IMR-90 (cell line): Measurements from ENCODE around the gene THBS4. TPM values are rescaled to one million over a fixed set of nuclear protein-coding genes. Genes with fewer than 3 reads are reported as not detected.

Experiments used
- ATAC-seq: fragments of 200-7000 bp; cut with Tn5 transposase; 2 replicates; pipeline ENCODE4 v1.9.1; 2020; ENCODE audit warnings: low read depth, mild to moderate bottlenecking, moderate library complexity
- BruUV-seq: library from RNA; stranded (reverse); fragments of 400-500 nt; replicated peaks from 2 replicates; lab custom pipeline; 2021; lab: Mats Ljungman, UMichigan
- CTCF ChIA-PET: fragments of 300-600 bp; formaldehyde crosslinking; extraction: SDS; loops from one replicate; lab custom pipeline; 2021; ENCODE audit warnings: antibody characterized with exemption; lab: Yijun Ruan, JAX
- POLR2A ChIA-PET: fragments of 300-600 bp; sonication (Branson Sonifier 250); formaldehyde crosslinking; loops from one replicate; lab custom pipeline; 2022; ENCODE audit warnings: antibody characterized with exemption; ENCODE audit not compliant: unreplicated experiment; lab: Charles Lee
- DNase-seq: peaks from one replicate; pipeline ENCODE4 v3.0.0; 2013
- H2AFZ ChIP-seq: replicated peaks from 2 replicates; pipeline ENCODE3; 2013; ENCODE audit warnings: low read length, mild to moderate bottlenecking; ENCODE audit not compliant: poor library complexity
- H2AK5ac ChIP-seq: 2 replicates; pipeline ENCODE4 v1.6.1; 2013; ENCODE audit warnings: low read depth, low read length, inconsistent platforms
- H2AK9ac ChIP-seq: replicated peaks from 2 replicates; pipeline ENCODE3; 2013; ENCODE audit warnings: mild to moderate bottlenecking, low read depth, low read length, moderate library complexity; ENCODE audit not compliant: poor library complexity
- H2BK120ac ChIP-seq: 2 replicates; pipeline ENCODE4 v1.6.1; 2013; ENCODE audit warnings: low read depth, low read length, inconsistent platforms
- H2BK15ac ChIP-seq: 3 replicates; pipeline ENCODE4 v1.6.1; 2013; ENCODE audit warnings: low read depth, low read length, inconsistent platforms
- H2BK20ac ChIP-seq: 2 replicates; pipeline ENCODE4 v1.6.1; 2013; ENCODE audit warnings: low read depth, mild to moderate bottlenecking, inconsistent platforms, low read length, moderate library complexity
- H2BK5ac ChIP-seq: 2 replicates; pipeline ENCODE4 v1.6.1; 2013; ENCODE audit warnings: mild to moderate bottlenecking, low read depth, low read length, inconsistent platforms; ENCODE audit not compliant: poor library complexity, severe bottlenecking
- H3K14ac ChIP-seq: replicated peaks from 2 replicates; pipeline ENCODE4 v1.6.1; 2013; ENCODE audit warnings: low read depth, low read length, inconsistent platforms
- H3K18ac ChIP-seq: 2 replicates; pipeline ENCODE4 v1.6.1; 2013; ENCODE audit warnings: low read depth, low read length, control low read depth
- H3K23ac ChIP-seq: 2 replicates; pipeline ENCODE4 v1.6.1; 2013; ENCODE audit warnings: low read depth, low read length, inconsistent platforms
- H3K27ac ChIP-seq: 2 replicates; pipeline ENCODE4 v1.5.1; 2013; ENCODE audit warnings: mild to moderate bottlenecking, control low read depth, low read length; ENCODE audit not compliant: insufficient read depth
- H3K27me3 ChIP-seq: 2 replicates; pipeline ENCODE4 v1.6.1; 2013; ENCODE audit warnings: low read length; ENCODE audit not compliant: control insufficient read depth, insufficient read depth
- H3K36me3 ChIP-seq: 2 replicates; pipeline ENCODE4 v1.6.1; 2013; ENCODE audit warnings: low read length, mixed read lengths; ENCODE audit not compliant: control insufficient read depth, insufficient read depth
- H3K4ac ChIP-seq: 2 replicates; pipeline ENCODE4 v1.6.1; 2013; ENCODE audit warnings: low read depth, low read length, inconsistent platforms
- H3K4me1 ChIP-seq: 2 replicates; pipeline ENCODE4 v1.6.1; 2013; ENCODE audit warnings: low read length, mixed read lengths; ENCODE audit not compliant: control insufficient read depth, insufficient read depth
- H3K4me2 ChIP-seq: 2 replicates; pipeline ENCODE4 v1.6.1; 2013; ENCODE audit warnings: low read depth, mild to moderate bottlenecking, control low read depth, low read length, moderate library complexity
- H3K4me3 ChIP-seq: 2 replicates; pipeline ENCODE4 v1.5.1; 2013; ENCODE audit warnings: low read depth, mild to moderate bottlenecking, control low read depth, low read length, moderate library complexity; ENCODE audit not compliant: insufficient read depth
- H3K56ac ChIP-seq: 2 replicates; pipeline ENCODE4 v1.6.1; 2013; ENCODE audit warnings: low read length, inconsistent platforms; ENCODE audit not compliant: insufficient read depth; ENCODE audit errors: extremely low read depth
- H3K79me1 ChIP-seq, 2 experiments: 2 replicates each; pipeline ENCODE4 v1.6.1; 2013; ENCODE audit warnings: low read length in 2 of 2, inconsistent platforms in 1 of 2, low read depth in 1 of 2
- H3K9ac ChIP-seq: 2 replicates; pipeline ENCODE4 v1.6.1; 2013; ENCODE audit warnings: low read depth, low read length, control low read depth
- H3K9me1 ChIP-seq: 2 replicates; pipeline ENCODE4 v1.6.1; 2013; ENCODE audit warnings: low read length, inconsistent platforms; ENCODE audit not compliant: insufficient read depth
- H3K9me3 ChIP-seq: 2 replicates; pipeline ENCODE4 v1.6.1; 2013; ENCODE audit warnings: low read length; ENCODE audit not compliant: control insufficient read depth, insufficient read depth
- H4K20me1 ChIP-seq: 2 replicates; pipeline ENCODE4 v1.6.1; 2013; ENCODE audit warnings: low read length, inconsistent platforms; ENCODE audit not compliant: insufficient read depth
- H4K5ac ChIP-seq: 2 replicates; pipeline ENCODE4 v1.6.1; 2013; ENCODE audit warnings: mild to moderate bottlenecking, low read depth, low read length, control low read depth
- H4K8ac ChIP-seq, 2 experiments: 2 replicates each; pipeline ENCODE4 v1.6.1; 2013; ENCODE audit warnings: low read depth in 2 of 2, low read length in 2 of 2, control low read depth in 1 of 2, inconsistent platforms in 1 of 2
- H4K91ac ChIP-seq: 2 replicates; pipeline ENCODE4 v1.6.1; 2013; ENCODE audit warnings: low read depth, low read length, inconsistent platforms; ENCODE audit not compliant: insufficient read depth
- ELK1 ChIP-seq: fragments of 150-350 bp; IDR thresholded peaks from 2 replicates; pipeline ENCODE4 v1.6.1; 2016; ENCODE audit warnings: low read depth, mild to moderate bottlenecking, low read length, moderate library complexity, borderline replicate concordance
- FOS ChIP-seq: fragments of 150-350 bp; IDR thresholded peaks from 2 replicates; pipeline ENCODE4 v1.6.1; 2016; ENCODE audit warnings: low read depth, low read length
- MAZ ChIP-seq: IDR thresholded peaks from 2 replicates; pipeline ENCODE4 v1.6.1; 2012; ENCODE audit warnings: low read depth, mild to moderate bottlenecking, low read length, improper control_type of control experiment, moderate library complexity, borderline replicate concordance
- MXI1 ChIP-seq: IDR thresholded peaks from 2 replicates; pipeline ENCODE4 v1.6.1; 2012; ENCODE audit warnings: low read depth, mild to moderate bottlenecking, low read length, moderate library complexity, borderline replicate concordance
- NFE2L2 ChIP-seq: fragments of 150-350 bp; IDR thresholded peaks from 2 replicates; pipeline ENCODE4 v1.6.1; 2016; ENCODE audit warnings: low read depth, mild to moderate bottlenecking, low read length
- RAD21 ChIP-seq: IDR thresholded peaks from 2 replicates; pipeline ENCODE4 v1.6.1; 2012; ENCODE audit warnings: low read length, improper control_type of control experiment
- RFX5 ChIP-seq: IDR thresholded peaks from 2 replicates; pipeline ENCODE4 v1.8.0; 2012; ENCODE audit warnings: low read depth, mild to moderate bottlenecking, low read length, moderate library complexity
- WGBS, 2 experiments: methylation state at CpG; one replicate each; pipeline versions ENCODE4 v1.1.5 to v1.1.7; 2013; ENCODE audit warnings: missing lambda C conversion rate in 2 of 2; ENCODE audit not compliant: insufficient read length in 1 of 2; ENCODE audit errors: extremely low coverage in 2 of 2; 5-methylcytosine and 5-hydroxymethylcytosine counted together
- dilution Hi-C: fragments of 300-500 bp; cut with HindIII; formaldehyde crosslinking; loops from one replicate; pipeline ENCODE4 v1.14.3; 2018; ENCODE audit warnings: low sequenced_read_pairs; ENCODE audit not compliant: unreplicated experiment
- in situ Hi-C: fragments of 300-500 bp; cut with MboI; formaldehyde crosslinking; loops from 3 replicates; pipeline ENCODE4 v1.14.3; 2019; ENCODE audit warnings: low sequenced_read_pairs, inconsistent platforms, mixed read lengths
- intact Hi-C: fragments of 100-400 bp; cut with micrococcal nuclease; formaldehyde crosslinking; loops from 2 replicates; pipeline ENCODE4 v1.10.0; 2022
- polyA plus RNA-seq, 3 experiments: library from polyadenylated mRNA; depleted of rRNA; stranded (reverse); fragments of >200 nt; gene quantifications; 2 replicates each; pipeline ENCODE4 v1.2.3, GENCODE V29; 2012; ENCODE audit warnings: low replicate concordance in 1 of 3
- total RNA-seq: library from RNA; depleted of rRNA; stranded (reverse); fragments of >200 nt; gene quantifications from 2 replicates; pipeline ENCODE4 v1.2.3, GENCODE V29; 2012

Gene THBS4
- total and polyA plus RNA-seq, 2 of the 4 experiments (the other 2 are of a cell fraction): 0.90 to 0.92 TPM

GRCh38 chr5:80116000-80116399 lies 80.9 kb downstream of the THBS4 start:
- no peaks in the 10 kb centered on the region; the same call in 1 of the 2 replicates for H3K27me3 ChIP-seq
- H4K8ac ChIP-seq: no peak overlapping the region
- ATAC-seq: no peak
- H3K4ac ChIP-seq: no peak overlapping the region
- H2BK15ac ChIP-seq: no peak overlapping the region
- H2BK120ac ChIP-seq: no peak overlapping the region
- H3K4me1 ChIP-seq: no peaks in the 10 kb centered on the region
- no peak overlapping the region for H2BK20ac ChIP-seq
- TF ChIP-seq ELK1 (no peak), MAZ (no peak), RFX5 (no peak), FOS (no peak), NFE2L2 (no peak), RAD21 (no peak), MXI1 (no peak)
- H3K9ac ChIP-seq: no peak overlapping the region
- no peak overlapping the region for H3K56ac ChIP-seq
- no peak overlapping the region for H3K18ac ChIP-seq
- ChIA-PET CTCF (no interaction called here), POLR2A (no interaction called here)
- H3K4me2 ChIP-seq: no peak overlapping the region
- dilution Hi-C loops: no loop called here
- no TSS peak for BruUV-seq
- H3K4me3 ChIP-seq: no peak overlapping the region
- H3K23ac ChIP-seq: no peak overlapping the region
- no peak overlapping the region for H4K91ac ChIP-seq
- H2AFZ ChIP-seq: no peak overlapping the region
- H2AK5ac ChIP-seq: no peak overlapping the region
- no peak for DNase-seq
- WGBS, 2 experiments: no CpG with 5 or more reads among the region's 4 CpGs
- H3K27ac ChIP-seq: no peak overlapping the region
- peaks cover 2% of the 10 kb centered on the region; the same call in 1 of the 2 replicates for H3K9me3 ChIP-seq
- H3K36me3 ChIP-seq: no peaks in the 10 kb centered on the region
- H3K79me1 ChIP-seq: no peaks in the 10 kb centered on the region; a peak in 1 of 4 replicates
- intact Hi-C loops: no loop called here
- H2AK9ac ChIP-seq: no peak overlapping the region
- no peaks in the 10 kb centered on the region for H4K20me1 ChIP-seq
- H3K9me1 ChIP-seq: no peaks in the 10 kb centered on the region
- in situ Hi-C loops: no loop called here
- no peak overlapping the region for H3K14ac ChIP-seq
- no peak overlapping the region for H2BK5ac ChIP-seq
- H4K5ac ChIP-seq: no peak overlapping the region
